PFSK-1 (cell line): ENCODE measurements around the gene KIF7. TPM values are rescaled to one million over a fixed set of nuclear protein-coding genes. Genes with fewer than 3 reads are reported as not detected.

ENCODE experiments used
- FOXP2 ChIP-seq: optimal IDR thresholded peaks from 2 replicates; pipeline ENCODE3; 2011; ENCODE audit warnings: borderline replicate concordance, control low read depth, inconsistent platforms; ENCODE audit not compliant: insufficient read depth; ENCODE audit errors: extremely low read length, extremely low read depth
- POLR2AphosphoS5 ChIP-seq: IDR thresholded peaks from 2 replicates; pipeline ENCODE4 v1.6.1; 2012; ENCODE audit warnings: low read depth, mild to moderate bottlenecking, control low read depth, low read length, moderate library complexity
- SIN3A ChIP-seq: IDR thresholded peaks from 2 replicates; pipeline ENCODE4 v1.6.1; 2012; ENCODE audit warnings: mild to moderate bottlenecking, low read length, moderate library complexity, borderline replicate concordance; ENCODE audit not compliant: insufficient read depth
- TAF1 ChIP-seq: IDR thresholded peaks from 2 replicates; pipeline ENCODE4 v1.6.1; 2012; ENCODE audit warnings: low read length, control low read depth, borderline replicate concordance; ENCODE audit not compliant: insufficient read depth
- polyA plus RNA-seq: library from polyadenylated mRNA; unstranded; fragments of >200 nt; gene quantifications from one replicate; pipeline ENCODE4 v1.2.1, GENCODE V29; 2012; ENCODE audit warnings: low read depth, missing spikeins; ENCODE audit not compliant: insufficient read length
- TF ChIP-seq, protein P1 (sequence below), 2 experiments: IDR thresholded peaks; 2 replicates each; pipeline versions ENCODE4 v1.6.1 to v1.8.0; 2011 to 2012; ENCODE audit warnings: low read depth in 2 of 2, low read length in 2 of 2, control low read depth in 1 of 2, inconsistent platforms in 1 of 2, mild to moderate bottlenecking in 1 of 2, moderate library complexity in 1 of 2; ENCODE audit not compliant: insufficient read depth in 1 of 2

Gene KIF7
- polyA plus RNA-seq, result 7.1 TPM

DNA sequence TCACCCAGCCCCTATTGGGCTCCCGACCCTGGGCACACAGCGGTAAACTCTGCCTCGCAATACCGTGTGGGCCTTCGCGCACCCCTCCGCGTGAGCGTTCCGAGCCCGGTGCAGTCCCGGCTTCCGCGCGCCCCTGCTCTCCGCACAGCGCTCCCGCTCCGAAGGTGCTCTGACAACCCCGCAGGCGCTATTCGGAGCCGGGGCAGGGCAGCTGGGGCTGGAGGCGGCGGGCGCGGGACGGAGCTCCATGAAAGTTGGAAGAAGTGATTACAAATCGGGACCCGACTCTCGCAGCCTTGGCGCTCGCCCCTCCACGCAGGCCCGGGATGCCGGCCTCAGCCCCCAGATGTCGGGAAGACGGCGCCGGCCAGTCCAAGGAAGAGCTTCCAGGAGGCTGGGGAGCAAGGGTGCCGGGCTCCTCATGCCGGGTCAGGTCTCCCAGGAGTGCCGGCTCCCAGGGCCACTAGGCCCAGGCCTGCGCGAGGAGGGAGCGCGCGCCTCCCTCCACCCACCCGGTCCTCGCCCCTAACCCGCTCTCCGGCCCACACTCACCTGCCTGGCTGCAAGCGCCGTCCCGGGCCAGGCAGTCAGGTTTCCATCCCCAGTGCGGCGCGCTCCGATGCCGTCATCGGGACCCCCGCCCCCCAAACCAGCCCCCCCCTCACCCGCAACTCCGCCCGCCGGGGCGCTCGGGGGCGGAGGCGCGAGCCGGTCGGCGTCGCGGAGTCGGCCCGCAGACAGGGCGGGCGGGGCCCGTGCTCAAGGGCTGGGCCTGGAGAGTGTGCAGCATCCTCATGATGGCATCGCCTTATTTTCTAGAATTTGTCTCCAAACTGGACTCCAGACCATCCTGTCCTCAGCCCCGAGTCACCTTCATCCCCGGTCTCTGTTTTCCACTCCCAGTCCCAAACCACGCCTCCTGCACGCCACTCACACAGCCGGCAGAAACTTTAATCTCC, at the start of gene KIF7:
Gene KIF7, minus strand, starts transcription at position 621 of the 959 bp plus-strand sequence. CDS start 2,537 bp downstream, outside the sequence.
- TF ChIP-seq TAF1 (no peak), FOXP2 (peak; percentile 55)

- TF ChIP-seq TAF1, result no peak
- no peak for TF ChIP-seq POLR2AphosphoS5
- TF ChIP-seq, protein P1, sequence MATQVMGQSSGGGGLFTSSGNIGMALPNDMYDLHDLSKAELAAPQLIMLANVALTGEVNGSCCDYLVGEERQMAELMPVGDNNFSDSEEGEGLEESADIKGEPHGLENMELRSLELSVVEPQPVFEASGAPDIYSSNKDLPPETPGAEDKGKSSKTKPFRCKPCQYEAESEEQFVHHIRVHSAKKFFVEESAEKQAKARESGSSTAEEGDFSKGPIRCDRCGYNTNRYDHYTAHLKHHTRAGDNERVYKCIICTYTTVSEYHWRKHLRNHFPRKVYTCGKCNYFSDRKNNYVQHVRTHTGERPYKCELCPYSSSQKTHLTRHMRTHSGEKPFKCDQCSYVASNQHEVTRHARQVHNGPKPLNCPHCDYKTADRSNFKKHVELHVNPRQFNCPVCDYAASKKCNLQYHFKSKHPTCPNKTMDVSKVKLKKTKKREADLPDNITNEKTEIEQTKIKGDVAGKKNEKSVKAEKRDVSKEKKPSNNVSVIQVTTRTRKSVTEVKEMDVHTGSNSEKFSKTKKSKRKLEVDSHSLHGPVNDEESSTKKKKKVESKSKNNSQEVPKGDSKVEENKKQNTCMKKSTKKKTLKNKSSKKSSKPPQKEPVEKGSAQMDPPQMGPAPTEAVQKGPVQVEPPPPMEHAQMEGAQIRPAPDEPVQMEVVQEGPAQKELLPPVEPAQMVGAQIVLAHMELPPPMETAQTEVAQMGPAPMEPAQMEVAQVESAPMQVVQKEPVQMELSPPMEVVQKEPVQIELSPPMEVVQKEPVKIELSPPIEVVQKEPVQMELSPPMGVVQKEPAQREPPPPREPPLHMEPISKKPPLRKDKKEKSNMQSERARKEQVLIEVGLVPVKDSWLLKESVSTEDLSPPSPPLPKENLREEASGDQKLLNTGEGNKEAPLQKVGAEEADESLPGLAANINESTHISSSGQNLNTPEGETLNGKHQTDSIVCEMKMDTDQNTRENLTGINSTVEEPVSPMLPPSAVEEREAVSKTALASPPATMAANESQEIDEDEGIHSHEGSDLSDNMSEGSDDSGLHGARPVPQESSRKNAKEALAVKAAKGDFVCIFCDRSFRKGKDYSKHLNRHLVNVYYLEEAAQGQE (IDR thresholded peaks at IDR 0.05; ENCODE audit: insufficient read depth in 1 of 2, low read depth in 2 of 2, low read length in 2 of 2), result no peak
- TF ChIP-seq FOXP2, result no peak
- no peak for TF ChIP-seq SIN3A
Measured at GRCh38 chr15:89704411-89704810, 49.1 kb upstream of the KIF7 start.

DNA sequence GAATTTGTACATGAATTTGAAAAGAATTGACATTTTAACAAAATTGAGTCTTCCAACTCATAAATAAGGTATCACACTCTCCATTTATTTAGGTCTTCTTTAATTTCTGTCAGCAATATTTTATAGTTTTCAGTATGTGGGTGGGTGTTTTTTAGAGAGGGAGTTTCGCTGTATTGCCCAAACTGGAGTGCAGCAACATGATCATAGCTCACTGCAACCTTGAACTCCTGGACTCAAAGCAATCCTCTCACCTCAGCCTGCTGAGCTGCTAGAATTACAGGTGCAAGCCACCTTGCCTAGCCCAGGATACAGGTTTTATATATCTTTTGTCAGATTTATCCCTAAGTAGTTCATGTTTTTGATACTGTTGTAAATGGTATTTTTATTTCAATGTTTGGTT, 39.9 kb upstream of the KIF7 start:
- TF ChIP-seq POLR2AphosphoS5, result no peak
- TF ChIP-seq, protein P1 (IDR thresholded peaks at IDR 0.05; ENCODE audit: insufficient read depth in 1 of 2, low read depth in 2 of 2, low read length in 2 of 2), result no peak

DNA sequence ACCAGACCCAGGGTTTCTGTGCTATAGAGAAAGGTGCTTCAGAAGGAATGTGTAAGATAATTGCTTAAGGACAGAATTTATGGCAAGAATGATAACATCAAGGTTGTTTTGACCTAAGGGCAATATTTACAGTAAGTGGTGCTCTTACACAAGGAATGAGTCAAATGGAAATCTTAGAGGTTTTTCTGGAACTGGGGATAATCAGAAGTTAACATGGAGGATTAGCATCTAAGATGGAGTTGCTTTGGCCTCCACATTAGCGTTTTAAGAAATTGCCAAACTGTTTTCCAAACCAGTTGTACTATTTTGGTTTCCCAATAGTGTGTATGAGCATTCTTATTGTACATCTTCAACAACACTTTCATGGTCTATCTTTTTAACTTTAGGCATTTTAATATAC, 38.4 kb upstream of the KIF7 start:
- TF ChIP-seq POLR2AphosphoS5, result no peak
- TF ChIP-seq FOXP2, result no peak
- TF ChIP-seq SIN3A, result no peak
- TF ChIP-seq, protein P1 (IDR thresholded peaks at IDR 0.05; ENCODE audit: insufficient read depth in 1 of 2, low read depth in 2 of 2, low read length in 2 of 2), result no peak
- no peak for TF ChIP-seq TAF1

DNA sequence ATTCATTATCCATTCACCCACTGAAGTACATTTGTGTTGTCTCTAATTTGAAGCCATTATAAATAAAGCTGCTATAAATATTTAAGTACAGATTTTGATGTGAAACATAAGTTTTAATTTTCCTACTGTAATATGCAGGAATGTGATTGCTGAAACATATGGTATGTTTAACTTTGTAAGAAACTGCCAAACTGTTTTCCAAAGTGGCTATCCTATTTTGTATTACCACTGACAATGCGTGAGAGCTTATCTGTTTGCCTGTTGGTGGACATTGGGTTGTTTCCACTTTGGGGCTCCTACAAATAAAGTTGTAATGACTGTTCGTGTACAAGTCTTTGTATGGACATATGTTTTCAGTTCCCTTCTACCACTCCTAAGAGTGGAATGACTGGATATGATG, 37.8 kb upstream of the KIF7 start:
- TF ChIP-seq, protein P1 (IDR thresholded peaks at IDR 0.05; ENCODE audit: insufficient read depth in 1 of 2, low read depth in 2 of 2, low read length in 2 of 2), result no peak
- TF ChIP-seq FOXP2, result no peak
- TF ChIP-seq SIN3A, result no peak
- TF ChIP-seq POLR2AphosphoS5, result no peak
- no peak for TF ChIP-seq TAF1
